ENCODE measurements around the gene ACTL7A. TPM values are rescaled to one million over a fixed set of nuclear protein-coding genes. Genes with fewer than 3 reads are reported as not detected.

The ACTL7A gene
- polyA plus RNA-seq, 1 donor from 2014 or later, result not detected

DNA sequence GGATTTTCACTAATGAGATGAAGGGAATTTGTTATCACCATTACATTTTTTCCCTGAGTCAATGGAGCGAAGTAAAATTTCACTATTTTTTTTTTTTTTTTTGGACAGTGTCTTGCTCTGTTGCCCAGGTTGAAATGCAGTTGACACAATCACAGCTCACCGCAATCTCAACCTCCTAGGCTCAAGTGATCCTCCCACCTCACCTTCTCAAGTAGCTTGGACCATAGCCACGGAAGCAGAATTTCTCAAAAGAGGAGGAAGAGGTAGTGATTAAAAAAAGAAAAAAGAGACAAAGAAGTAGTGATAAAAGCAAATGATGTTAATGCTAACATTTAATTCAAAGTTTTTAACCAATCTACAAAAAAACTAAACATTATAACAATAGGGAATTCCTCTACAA, 42.1 kb downstream of the ACTL7A start:
- Histone ChIP-seq H3F3A (ENCODE audit: insufficient read depth, low read length, poor library complexity, severe bottlenecking) (no peaks in the 10 kb centered on the region), H3K79me2 (replicated peaks; ENCODE audit: insufficient read depth, low read length) (no peaks in the 10 kb centered on the region), H3K9me2 (ENCODE audit: insufficient read depth, low read length) (no peaks in the 10 kb centered on the region), H3K9ac (ENCODE audit: low read length) (no peak overlapping the region), H3K36me3 (ENCODE audit: insufficient read depth, low read length) (no peaks in the 10 kb centered on the region), H2AFZ (ENCODE audit: low read depth, low read length) (no peak overlapping the region), H3K27ac (ENCODE audit: low read length) (no peak overlapping the region), H3K9me3 (ENCODE audit: low read length) (no peaks in the 10 kb centered on the region), H3K27me3 (ENCODE audit: insufficient read depth, low read depth, low read length) (no peaks in the 10 kb centered on the region), H4K20me1 (ENCODE audit: insufficient read depth) (no peaks in the 10 kb centered on the region), H3K4me2 (ENCODE audit: low read length) (no peak overlapping the region), H3K4me3 (ENCODE audit: low read length) (no peak overlapping the region)
- TF ChIP-seq EZH2 (IDR thresholded peaks at IDR 0.05; ENCODE audit: borderline replicate concordance, insufficient read depth, low read length, poor library complexity, severe bottlenecking) (no peak), MXI1 (conservative IDR thresholded peaks at IDR 0.05; ENCODE audit: poor library complexity, severe bottlenecking) (no peak), TAF1 (IDR thresholded peaks at IDR 0.05; ENCODE audit: low read depth) (no peak), POLR2AphosphoS5 (IDR thresholded peaks at IDR 0.05) (no peak), RAD21 (conservative IDR thresholded peaks at IDR 0.05) (no peak), EP300 (conservative IDR thresholded peaks at IDR 0.05; ENCODE audit: poor library complexity, severe bottlenecking) (no peak), SMC3 (conservative IDR thresholded peaks at IDR 0.05; ENCODE audit: poor library complexity) (no peak)
- TF ChIP-seq, protein P1, sequence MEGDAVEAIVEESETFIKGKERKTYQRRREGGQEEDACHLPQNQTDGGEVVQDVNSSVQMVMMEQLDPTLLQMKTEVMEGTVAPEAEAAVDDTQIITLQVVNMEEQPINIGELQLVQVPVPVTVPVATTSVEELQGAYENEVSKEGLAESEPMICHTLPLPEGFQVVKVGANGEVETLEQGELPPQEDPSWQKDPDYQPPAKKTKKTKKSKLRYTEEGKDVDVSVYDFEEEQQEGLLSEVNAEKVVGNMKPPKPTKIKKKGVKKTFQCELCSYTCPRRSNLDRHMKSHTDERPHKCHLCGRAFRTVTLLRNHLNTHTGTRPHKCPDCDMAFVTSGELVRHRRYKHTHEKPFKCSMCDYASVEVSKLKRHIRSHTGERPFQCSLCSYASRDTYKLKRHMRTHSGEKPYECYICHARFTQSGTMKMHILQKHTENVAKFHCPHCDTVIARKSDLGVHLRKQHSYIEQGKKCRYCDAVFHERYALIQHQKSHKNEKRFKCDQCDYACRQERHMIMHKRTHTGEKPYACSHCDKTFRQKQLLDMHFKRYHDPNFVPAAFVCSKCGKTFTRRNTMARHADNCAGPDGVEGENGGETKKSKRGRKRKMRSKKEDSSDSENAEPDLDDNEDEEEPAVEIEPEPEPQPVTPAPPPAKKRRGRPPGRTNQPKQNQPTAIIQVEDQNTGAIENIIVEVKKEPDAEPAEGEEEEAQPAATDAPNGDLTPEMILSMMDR (IDR thresholded peaks at IDR 0.05; ENCODE audit: poor library complexity, severe bottlenecking), result no peak
- TF ChIP-seq, protein P2, sequence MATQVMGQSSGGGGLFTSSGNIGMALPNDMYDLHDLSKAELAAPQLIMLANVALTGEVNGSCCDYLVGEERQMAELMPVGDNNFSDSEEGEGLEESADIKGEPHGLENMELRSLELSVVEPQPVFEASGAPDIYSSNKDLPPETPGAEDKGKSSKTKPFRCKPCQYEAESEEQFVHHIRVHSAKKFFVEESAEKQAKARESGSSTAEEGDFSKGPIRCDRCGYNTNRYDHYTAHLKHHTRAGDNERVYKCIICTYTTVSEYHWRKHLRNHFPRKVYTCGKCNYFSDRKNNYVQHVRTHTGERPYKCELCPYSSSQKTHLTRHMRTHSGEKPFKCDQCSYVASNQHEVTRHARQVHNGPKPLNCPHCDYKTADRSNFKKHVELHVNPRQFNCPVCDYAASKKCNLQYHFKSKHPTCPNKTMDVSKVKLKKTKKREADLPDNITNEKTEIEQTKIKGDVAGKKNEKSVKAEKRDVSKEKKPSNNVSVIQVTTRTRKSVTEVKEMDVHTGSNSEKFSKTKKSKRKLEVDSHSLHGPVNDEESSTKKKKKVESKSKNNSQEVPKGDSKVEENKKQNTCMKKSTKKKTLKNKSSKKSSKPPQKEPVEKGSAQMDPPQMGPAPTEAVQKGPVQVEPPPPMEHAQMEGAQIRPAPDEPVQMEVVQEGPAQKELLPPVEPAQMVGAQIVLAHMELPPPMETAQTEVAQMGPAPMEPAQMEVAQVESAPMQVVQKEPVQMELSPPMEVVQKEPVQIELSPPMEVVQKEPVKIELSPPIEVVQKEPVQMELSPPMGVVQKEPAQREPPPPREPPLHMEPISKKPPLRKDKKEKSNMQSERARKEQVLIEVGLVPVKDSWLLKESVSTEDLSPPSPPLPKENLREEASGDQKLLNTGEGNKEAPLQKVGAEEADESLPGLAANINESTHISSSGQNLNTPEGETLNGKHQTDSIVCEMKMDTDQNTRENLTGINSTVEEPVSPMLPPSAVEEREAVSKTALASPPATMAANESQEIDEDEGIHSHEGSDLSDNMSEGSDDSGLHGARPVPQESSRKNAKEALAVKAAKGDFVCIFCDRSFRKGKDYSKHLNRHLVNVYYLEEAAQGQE (IDR thresholded peaks at IDR 0.05; ENCODE audit: borderline replicate concordance), result no peak

DNA sequence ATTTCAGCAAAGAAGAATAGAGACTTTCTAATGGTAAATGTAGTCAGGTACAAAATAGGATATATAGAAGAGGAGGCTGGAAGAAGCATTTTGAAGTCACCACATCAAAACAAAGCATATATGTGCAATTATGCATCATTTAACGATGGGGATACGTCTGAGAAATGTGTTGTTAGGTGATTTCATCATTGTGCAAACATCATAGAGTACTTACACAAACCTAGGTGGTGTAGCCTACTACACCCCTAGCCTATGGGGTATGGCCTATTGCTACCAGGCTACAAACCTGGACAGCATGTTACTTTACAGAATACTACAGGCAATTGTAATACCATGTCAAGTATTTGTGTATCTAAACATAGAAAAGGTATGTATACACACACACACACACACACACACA, 43.4 kb downstream of the ACTL7A start:
- Histone ChIP-seq H2AFZ (ENCODE audit: low read depth, low read length) (no peak overlapping the region), H3K9ac (ENCODE audit: low read length) (no peak overlapping the region), H3F3A (ENCODE audit: insufficient read depth, low read length, poor library complexity, severe bottlenecking) (no peaks in the 10 kb centered on the region), H3K9me3 (ENCODE audit: low read length) (no peaks in the 10 kb centered on the region), H3K27ac (ENCODE audit: low read length) (no peak overlapping the region), H3K36me3 (ENCODE audit: insufficient read depth, low read length) (peaks cover 7% of the 10 kb centered on the region), H3K27me3 (ENCODE audit: insufficient read depth, low read depth, low read length) (no peaks in the 10 kb centered on the region), H3K4me2 (ENCODE audit: low read length) (no peak overlapping the region), H3K4me3 (ENCODE audit: low read length) (no peak overlapping the region), H4K20me1 (ENCODE audit: insufficient read depth) (no peaks in the 10 kb centered on the region), H3K79me2 (replicated peaks; ENCODE audit: insufficient read depth, low read length) (no peaks in the 10 kb centered on the region), H3K9me2 (ENCODE audit: insufficient read depth, low read length) (no peaks in the 10 kb centered on the region)
- TF ChIP-seq TAF1 (IDR thresholded peaks at IDR 0.05; ENCODE audit: low read depth), result no peak

DNA sequence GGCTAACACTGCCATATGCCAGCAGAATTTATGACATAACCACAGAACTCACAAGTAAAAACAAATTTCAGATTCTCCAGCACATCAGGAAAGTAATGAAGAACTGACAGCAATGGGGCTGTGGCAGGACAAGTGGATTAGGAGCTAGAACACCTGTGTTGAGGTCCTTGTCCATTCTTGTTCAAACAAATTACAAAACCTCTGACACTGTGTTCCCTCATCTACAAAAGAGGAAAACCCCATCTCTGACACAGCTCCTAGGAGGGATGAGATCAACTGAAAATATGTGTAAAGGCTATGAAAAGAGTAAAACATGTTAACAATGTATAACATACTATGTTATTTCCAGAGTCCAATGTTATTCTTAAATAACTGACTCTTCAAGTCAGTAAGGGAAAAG, 48.3 kb downstream of the ACTL7A start:
- Histone ChIP-seq H3K9ac (ENCODE audit: low read length) (no peak overlapping the region), H3K36me3 (ENCODE audit: insufficient read depth, low read length) (peaks cover 10% of the 10 kb centered on the region), H3K9me3 (ENCODE audit: low read length) (no peaks in the 10 kb centered on the region), H3K4me2 (ENCODE audit: low read length) (no peak overlapping the region), H3K4me3 (ENCODE audit: low read length) (no peak overlapping the region), H3F3A (ENCODE audit: insufficient read depth, low read length, poor library complexity, severe bottlenecking) (no peaks in the 10 kb centered on the region), H3K79me2 (replicated peaks; ENCODE audit: insufficient read depth, low read length) (no peaks in the 10 kb centered on the region), H3K9me2 (ENCODE audit: insufficient read depth, low read length) (no peaks in the 10 kb centered on the region), H3K27ac (ENCODE audit: low read length) (no peak overlapping the region), H3K27me3 (ENCODE audit: insufficient read depth, low read depth, low read length) (no peaks in the 10 kb centered on the region), H2AFZ (ENCODE audit: low read depth, low read length) (no peak overlapping the region), H4K20me1 (ENCODE audit: insufficient read depth) (no peaks in the 10 kb centered on the region)
- TF ChIP-seq, protein P2 (IDR thresholded peaks at IDR 0.05; ENCODE audit: borderline replicate concordance), result no peak
- TF ChIP-seq EZH2 (IDR thresholded peaks at IDR 0.05; ENCODE audit: borderline replicate concordance, insufficient read depth, low read length, poor library complexity, severe bottlenecking), result no peak
- no peak for TF ChIP-seq SMC3 (conservative IDR thresholded peaks at IDR 0.05; ENCODE audit: poor library complexity)

All from neural cell (in vitro differentiated cells).